Lower leg skin (tissue), 3 donors: ENCODE results near the gene PRICKLE2.

Experiments used
- CTCF ChIP-seq, 3 donors: fragments of 450-650 bp; IDR thresholded peaks; one replicate each; pipeline ENCODE4 v1.5.1; 2016; ENCODE audit warnings: antibody characterized with exemption in 3 of 3, mild to moderate bottlenecking in 3 of 3, moderate library complexity in 2 of 3
- POLR2A ChIP-seq, 2 donors: fragments of 450-650 bp; IDR thresholded peaks; one replicate each; pipeline ENCODE4 v1.6.1; 2016 to 2017; ENCODE audit warnings: antibody characterized with exemption in 2 of 2, mild to moderate bottlenecking in 1 of 2, moderate library complexity in 1 of 2

GRCh38 chr3:64179860-64180259, 45.4 kb downstream of the PRICKLE2 start:
- TF ChIP-seq CTCF (IDR thresholded peaks at IDR 0.05) (no peak), POLR2A (IDR thresholded peaks at IDR 0.05) (no peak)
